H9 (cell line): ENCODE data around the gene IFNGR1. TPM values are rescaled to one million over a fixed set of nuclear protein-coding genes. Genes with fewer than 3 reads are reported as not detected.

Experiments used
- DNase-seq: peaks from one replicate; pipeline ENCODE4 v3.0.0-alpha.2; 2017
- H2AFZ ChIP-seq: one replicate; pipeline ENCODE4 v1.6.1; 2013; ENCODE audit warnings: mild to moderate bottlenecking, low read length, control low read depth, moderate library complexity
- H2AK5ac ChIP-seq: 2 replicates; pipeline ENCODE4 v1.6.1; 2013; ENCODE audit warnings: low read length, control low read depth, mixed read lengths; ENCODE audit not compliant: insufficient read length
- H2BK120ac ChIP-seq: one replicate; pipeline ENCODE4 v1.6.1; 2013; ENCODE audit warnings: low read depth, mild to moderate bottlenecking, low read length, control low read depth, inconsistent platforms; ENCODE audit not compliant: poor library complexity, severe bottlenecking
- H2BK12ac ChIP-seq: 2 replicates; pipeline ENCODE4 v1.6.1; 2013; ENCODE audit warnings: low read length, control low read depth, mixed read lengths, low read depth; ENCODE audit not compliant: insufficient read length
- H2BK15ac ChIP-seq: 2 replicates; pipeline ENCODE4 v1.6.1; 2013; ENCODE audit warnings: low read depth, low read length, control low read depth
- H2BK20ac ChIP-seq: one replicate; pipeline ENCODE4 v1.6.1; 2013; ENCODE audit warnings: low read depth, mild to moderate bottlenecking, low read length, control low read depth, inconsistent platforms; ENCODE audit not compliant: poor library complexity, severe bottlenecking
- H2BK5ac ChIP-seq: 2 replicates; pipeline ENCODE4 v1.6.1; 2013; ENCODE audit warnings: low read length, control low read depth, mixed read lengths; ENCODE audit not compliant: insufficient read length
- H3K14ac ChIP-seq: 2 replicates; pipeline ENCODE4 v1.6.1; 2013; ENCODE audit warnings: low read length, control low read depth; ENCODE audit not compliant: insufficient read depth
- H3K18ac ChIP-seq: 2 replicates; pipeline ENCODE4 v1.6.1; 2013; ENCODE audit warnings: low read depth, mild to moderate bottlenecking, mixed read lengths, low read length, control low read depth; ENCODE audit not compliant: insufficient read length
- H3K23ac ChIP-seq: 2 replicates; pipeline ENCODE4 v1.6.1; 2013; ENCODE audit warnings: low read length, control low read depth, mixed read lengths, low read depth; ENCODE audit not compliant: insufficient read length
- H3K23me2 ChIP-seq: 2 replicates; pipeline ENCODE4 v1.6.1; 2013; ENCODE audit warnings: low read depth, mild to moderate bottlenecking, mixed read lengths, low read length, control low read depth; ENCODE audit not compliant: insufficient read length, poor library complexity, severe bottlenecking
- H3K27ac ChIP-seq: 2 replicates; pipeline ENCODE4 v1.5.1; 2013; ENCODE audit warnings: low read length, control low read depth, mixed read lengths, low read depth; ENCODE audit not compliant: insufficient read length
- H3K27me3 ChIP-seq: 2 replicates; pipeline ENCODE4 v1.6.1; 2013; ENCODE audit warnings: low read length, control low read depth, inconsistent platforms; ENCODE audit not compliant: insufficient read depth
- H3K4ac ChIP-seq: 2 replicates; pipeline ENCODE4 v1.6.1; 2013; ENCODE audit warnings: low read depth, mild to moderate bottlenecking, control low read depth, inconsistent platforms, low read length, moderate library complexity
- H3K4me1 ChIP-seq: 2 replicates; pipeline ENCODE4 v1.6.1; 2013; ENCODE audit warnings: low read length, control low read depth, inconsistent platforms; ENCODE audit not compliant: insufficient read depth
- H3K4me2 ChIP-seq: 2 replicates; pipeline ENCODE4 v1.6.1; 2013; ENCODE audit warnings: low read length, control low read depth, mixed read lengths; ENCODE audit not compliant: insufficient read length, insufficient read depth
- H3K56ac ChIP-seq: 2 replicates; pipeline ENCODE4 v1.6.1; 2013; ENCODE audit warnings: low read depth, mild to moderate bottlenecking, mixed read lengths, low read length, control low read depth; ENCODE audit not compliant: insufficient read length
- H3K79me1 ChIP-seq: 2 replicates; pipeline ENCODE4 v1.6.1; 2013; ENCODE audit warnings: low read depth, mild to moderate bottlenecking, moderate library complexity, low read length, control low read depth, inconsistent platforms; ENCODE audit not compliant: insufficient read depth, poor library complexity, severe bottlenecking
- H3K79me2 ChIP-seq: 2 replicates; pipeline ENCODE4 v1.6.1; 2013; ENCODE audit warnings: low read length, control low read depth, inconsistent platforms; ENCODE audit not compliant: insufficient read depth
- H3K9ac ChIP-seq: 2 replicates; pipeline ENCODE4 v1.6.1; 2013; ENCODE audit warnings: low read length, control low read depth, mixed read lengths; ENCODE audit not compliant: insufficient read length; ENCODE audit errors: extremely low read depth
- H3K9me3 ChIP-seq: one replicate; pipeline ENCODE4 v1.6.1; 2013; ENCODE audit warnings: low read depth, low read length, inconsistent platforms; ENCODE audit not compliant: control insufficient read depth
- H3T11ph ChIP-seq: one replicate; pipeline ENCODE4 v1.6.1; 2013; ENCODE audit warnings: mild to moderate bottlenecking, low read length, control low read depth, inconsistent platforms
- H4K20me1 ChIP-seq: one replicate; pipeline ENCODE4 v1.6.1; 2013; ENCODE audit not compliant: control insufficient read depth, insufficient read length, insufficient read depth
- H4K5ac ChIP-seq: 2 replicates; pipeline ENCODE4 v1.6.1; 2013; ENCODE audit warnings: low read depth, mild to moderate bottlenecking, mixed read lengths, low read length, control low read depth; ENCODE audit not compliant: insufficient read length
- H4K8ac ChIP-seq: replicated peaks from 2 replicates; pipeline ENCODE4 v1.6.1; 2013; ENCODE audit warnings: low read length, control low read depth, mixed read lengths, low read depth; ENCODE audit not compliant: insufficient read length
- H4K91ac ChIP-seq: 2 replicates; pipeline ENCODE4 v1.6.1; 2013; ENCODE audit warnings: low read depth, mild to moderate bottlenecking, moderate library complexity, mixed read lengths, low read length, control low read depth; ENCODE audit not compliant: insufficient read length
- H3K27ac Mint-ChIP-seq, 3 experiments: 2 replicates in 2 of 3; 3 replicates in 1 of 3; pipeline ENCODE4 v1.8.0; 2020 to 2021; ENCODE audit warnings: mixed read lengths in 3 of 3, mild to moderate bottlenecking in 1 of 3, moderate library complexity in 1 of 3
- H3K27me3 Mint-ChIP-seq: 2 replicates; pipeline ENCODE4 v1.8.0; 2021; ENCODE audit warnings: low read depth, mild to moderate bottlenecking, moderate library complexity, mixed read lengths
- H3K36me3 Mint-ChIP-seq, 3 experiments: 2 replicates in 2 of 3; 3 replicates in 1 of 3; pipeline ENCODE4 v1.8.0; 2020 to 2021; ENCODE audit warnings: low read depth in 3 of 3, mixed read lengths in 3 of 3; ENCODE audit not compliant: insufficient read depth in 1 of 3
- H3K4me1 Mint-ChIP-seq, 2 experiments: 2 replicates each; pipeline ENCODE4 v1.8.0; 2020; ENCODE audit warnings: mixed read lengths in 2 of 2
- H3K4me3 Mint-ChIP-seq, 2 experiments: 2 replicates in 1 of 2; 3 replicates in 1 of 2; pipeline ENCODE4 v1.8.0; 2020 to 2021; ENCODE audit warnings: mild to moderate bottlenecking in 2 of 2, mixed read lengths in 2 of 2, moderate library complexity in 1 of 2
- H3K9me3 Mint-ChIP-seq, 2 experiments: 2 replicates in 1 of 2; 3 replicates in 1 of 2; pipeline ENCODE4 v1.8.0; 2020; ENCODE audit warnings: mild to moderate bottlenecking in 2 of 2, mixed read lengths in 2 of 2, moderate library complexity in 1 of 2
- CTCF ChIP-seq: fragments of 200-600 bp; sonication (generic); conservative IDR thresholded peaks from 3 replicates; pipeline ENCODE4 v1.8.0; 2021; ENCODE audit warnings: antibody characterized with exemption, mild to moderate bottlenecking
- WGBS: extraction: QIAGEN DNeasy Blood & Tissue Kit; methylation state at CpG from one replicate; pipeline ENCODE4 v1.1.7; 2013; ENCODE audit warnings: missing lambda C conversion rate, low lambda C conversion rate, mixed read lengths; ENCODE audit not compliant: insufficient read length; ENCODE audit errors: extremely low coverage; 5-methylcytosine and 5-hydroxymethylcytosine counted together
- total RNA-seq: library from RNA; stranded (reverse); gene quantifications from 2 replicates; pipeline ENCODE4 v1.2.1, GENCODE V29; 2021

The IFNGR1 gene
- total RNA-seq, 1 experiment from 2014 or later, result 32.2 TPM

- no peaks in the 10 kb centered on the region for H3K79me2 ChIP-seq
- H3K79me1 ChIP-seq, result no peaks in the 10 kb centered on the region
- no peak overlapping the region for H3K56ac ChIP-seq
- no peaks in the 10 kb centered on the region for H4K20me1 ChIP-seq
- H3K27me3 ChIP-seq, result no peaks in the 10 kb centered on the region
- H2BK120ac ChIP-seq, result no peak overlapping the region
- H3K4ac ChIP-seq, result no peak overlapping the region
- no peak for DNase-seq
- no peak overlapping the region for H3T11ph ChIP-seq
- Mint-ChIP-seq H3K9me3 (peaks cover 17 to 19% of the 10 kb centered on the region in 2 experiments; a peak in 4 of 5 replicates), H3K27me3 (no peaks in the 10 kb centered on the region; the same call in 1 of the 2 replicates), H3K4me3 (no peak overlapping the region), H3K27ac (no peak overlapping the region), H3K4me1 (peaks cover 6 to 9% of the 10 kb centered on the region in 2 experiments), H3K36me3 (peaks cover 0 to 5% (median 2%) of the 10 kb centered on the region in 3 experiments; a peak in 3 of 7 replicates)
- H4K5ac ChIP-seq, result no peak overlapping the region
- no peak overlapping the region for H2BK12ac ChIP-seq
- no peak overlapping the region for H3K23ac ChIP-seq
- no peak overlapping the region for H3K14ac ChIP-seq
- H3K27ac ChIP-seq, result no peak overlapping the region
- H3K9me3 ChIP-seq, result peaks cover 4% of the 10 kb centered on the region
- H3K4me2 ChIP-seq, result no peak overlapping the region
- no peak overlapping the region for H2AK5ac ChIP-seq
- H4K8ac ChIP-seq, result no peak overlapping the region
- no peak overlapping the region for H3K18ac ChIP-seq
- no peak overlapping the region for H2BK15ac ChIP-seq
- no peak overlapping the region for H4K91ac ChIP-seq
- no peak overlapping the region for H2BK20ac ChIP-seq
- H3K4me1 ChIP-seq, result no peaks in the 10 kb centered on the region
- H2AFZ ChIP-seq, result no peak overlapping the region
- H3K9ac ChIP-seq, result no peak overlapping the region
- no CpG with 5 or more reads among the region's 6 CpGs for WGBS
- no peak overlapping the region for H2BK5ac ChIP-seq
- TF ChIP-seq CTCF, result no peak
- no peaks in the 10 kb centered on the region for H3K23me2 ChIP-seq
Measured at GRCh38 chr6:137260217-137260616, 41.0 kb upstream of the IFNGR1 start.
